SK-N-SH (cell line): ENCODE results near the gene CEP295NL.

Experiments used
- GABPA ChIP-seq: IDR thresholded peaks from 2 replicates; pipeline ENCODE4 v1.4.0; 2012; ENCODE audit warnings: low read depth, mild to moderate bottlenecking
- GATA2 ChIP-seq: sonication (generic); formaldehyde crosslinking; IDR thresholded peaks from 2 replicates; pipeline ENCODE4 v1.5.0; 2020; ENCODE audit warnings: mild to moderate bottlenecking, missing genetic modification reagents
- TF ChIP-seq, protein P1 (sequence below): IDR thresholded peaks from 2 replicates; pipeline ENCODE4 v1.6.1; 2012; ENCODE audit warnings: mild to moderate bottlenecking, low read depth, low read length, moderate library complexity

DNA sequence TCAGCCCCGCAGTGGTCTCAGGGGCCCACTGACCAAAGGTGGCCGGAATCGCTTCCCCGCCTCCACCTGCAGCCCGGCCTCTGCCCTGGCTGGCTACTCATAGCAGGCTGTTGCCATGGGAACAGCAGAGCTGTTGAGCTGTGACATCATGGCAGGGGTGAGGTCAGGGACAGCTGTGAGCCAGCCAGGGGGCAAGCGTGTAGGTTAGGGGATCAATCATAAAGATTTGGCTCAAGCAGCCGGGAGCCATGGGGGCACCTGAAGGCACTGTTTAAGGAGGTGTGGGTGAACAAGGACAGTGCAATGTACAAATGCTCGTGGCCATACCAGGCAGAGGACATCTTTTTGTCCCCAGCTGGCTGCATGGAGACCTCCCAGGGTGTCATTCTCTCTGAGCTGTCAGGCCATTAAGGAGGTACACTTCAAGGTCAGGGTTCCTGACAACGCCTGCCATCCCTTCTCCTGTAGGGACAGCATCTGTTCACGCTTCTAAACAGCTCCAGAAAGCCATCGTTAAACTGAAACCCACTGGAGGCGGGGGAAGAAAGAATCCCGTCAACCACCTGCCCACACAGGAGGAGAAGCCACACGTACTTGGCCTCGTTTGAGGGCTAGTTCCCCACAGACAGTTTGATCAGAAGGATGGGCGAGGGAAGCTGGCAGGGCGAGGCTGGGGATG is at the start of gene CEP295NL:
- no peak for TF ChIP-seq GATA2 (CRISPR knock-in tag)
- no peak for TF ChIP-seq GABPA
- TF ChIP-seq, protein P1, sequence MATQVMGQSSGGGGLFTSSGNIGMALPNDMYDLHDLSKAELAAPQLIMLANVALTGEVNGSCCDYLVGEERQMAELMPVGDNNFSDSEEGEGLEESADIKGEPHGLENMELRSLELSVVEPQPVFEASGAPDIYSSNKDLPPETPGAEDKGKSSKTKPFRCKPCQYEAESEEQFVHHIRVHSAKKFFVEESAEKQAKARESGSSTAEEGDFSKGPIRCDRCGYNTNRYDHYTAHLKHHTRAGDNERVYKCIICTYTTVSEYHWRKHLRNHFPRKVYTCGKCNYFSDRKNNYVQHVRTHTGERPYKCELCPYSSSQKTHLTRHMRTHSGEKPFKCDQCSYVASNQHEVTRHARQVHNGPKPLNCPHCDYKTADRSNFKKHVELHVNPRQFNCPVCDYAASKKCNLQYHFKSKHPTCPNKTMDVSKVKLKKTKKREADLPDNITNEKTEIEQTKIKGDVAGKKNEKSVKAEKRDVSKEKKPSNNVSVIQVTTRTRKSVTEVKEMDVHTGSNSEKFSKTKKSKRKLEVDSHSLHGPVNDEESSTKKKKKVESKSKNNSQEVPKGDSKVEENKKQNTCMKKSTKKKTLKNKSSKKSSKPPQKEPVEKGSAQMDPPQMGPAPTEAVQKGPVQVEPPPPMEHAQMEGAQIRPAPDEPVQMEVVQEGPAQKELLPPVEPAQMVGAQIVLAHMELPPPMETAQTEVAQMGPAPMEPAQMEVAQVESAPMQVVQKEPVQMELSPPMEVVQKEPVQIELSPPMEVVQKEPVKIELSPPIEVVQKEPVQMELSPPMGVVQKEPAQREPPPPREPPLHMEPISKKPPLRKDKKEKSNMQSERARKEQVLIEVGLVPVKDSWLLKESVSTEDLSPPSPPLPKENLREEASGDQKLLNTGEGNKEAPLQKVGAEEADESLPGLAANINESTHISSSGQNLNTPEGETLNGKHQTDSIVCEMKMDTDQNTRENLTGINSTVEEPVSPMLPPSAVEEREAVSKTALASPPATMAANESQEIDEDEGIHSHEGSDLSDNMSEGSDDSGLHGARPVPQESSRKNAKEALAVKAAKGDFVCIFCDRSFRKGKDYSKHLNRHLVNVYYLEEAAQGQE: no peak
